GM12878 (cell line): ENCODE results near the gene DFFA. TPM values are rescaled to one million over a fixed set of nuclear protein-coding genes. Genes with fewer than 3 reads are reported as not detected.

Experiments used
- ATAC-seq: fragments of 200-7000 bp; cut with Tn5 transposase; 3 replicates; pipeline ENCODE4 v1.9.1; 2020; ENCODE audit warnings: mild to moderate bottlenecking, moderate library complexity
- BruUV-seq: library from RNA; stranded (reverse); fragments of 400-500 nt; replicated peaks from 2 replicates; lab custom pipeline; 2021; lab: Mats Ljungman, UMichigan
- CTCF ChIA-PET: fragments of 300-600 bp; sonication (Branson Sonifier 250); formaldehyde crosslinking; extraction: SDS; loops from one replicate; lab custom pipeline; 2021; ENCODE audit warnings: inconsistent platforms; lab: Yijun Ruan, JAX
- POLR2A ChIA-PET: fragments of 350-600 bp; formaldehyde crosslinking; extraction: SDS; loops from one replicate; lab custom pipeline; 2021; ENCODE audit warnings: inconsistent platforms; lab: Charles Lee
- RAD21 ChIA-PET: fragments of 300-600 bp; sonication (Branson Sonifier 250); formaldehyde crosslinking; loops from one replicate; lab custom pipeline; 2023; ENCODE audit warnings: antibody characterized with exemption; ENCODE audit not compliant: unreplicated experiment; lab: Charles Lee
- SMC1A ChIA-PET: fragments of 300-600 bp; sonication (Branson Sonifier 250); formaldehyde crosslinking; loops from one replicate; lab custom pipeline; 2023; ENCODE audit not compliant: unreplicated experiment, uncharacterized antibody; lab: Charles Lee
- DNase-seq: peaks from one replicate; pipeline ENCODE4 v3.0.0-alpha.2; 2011; ENCODE audit warnings: low read depth, low spot score
- FAIRE-seq: peaks from 3 replicates; lab custom pipeline; 2011; peaks lifted over from hg19 to GRCh38; lab: Jason Lieb, UNC
- H2AFZ ChIP-seq: 2 replicates; pipeline ENCODE4 v1.6.0; 2011; ENCODE audit warnings: low read depth, low read length, control low read depth; ENCODE audit not compliant: control insufficient read depth
- H3K27ac ChIP-seq: 2 replicates; pipeline ENCODE4 v1.5.1; 2011; ENCODE audit warnings: control low read depth; ENCODE audit not compliant: control insufficient read depth, insufficient read depth
- H3K27me3 ChIP-seq, 2 experiments: replicated peaks in 1 of 2; 2 replicates each; pipeline versions ENCODE4 v1.6.0 to v1.6.1; 2011; ENCODE audit warnings: low read length in 1 of 2; ENCODE audit not compliant: control insufficient read depth in 2 of 2, insufficient read depth in 2 of 2
- H3K36me3 ChIP-seq, 2 experiments: 2 replicates each; pipeline ENCODE4 v1.5.1; 2011; ENCODE audit warnings: low read length in 1 of 2; ENCODE audit not compliant: control insufficient read depth in 2 of 2, insufficient read depth in 2 of 2
- H3K4me1 ChIP-seq: 2 replicates; pipeline ENCODE4 v1.6.1; 2011; ENCODE audit warnings: mild to moderate bottlenecking, low read length, moderate library complexity, mixed read lengths; ENCODE audit not compliant: control insufficient read depth, insufficient read depth
- H3K4me2 ChIP-seq: 2 replicates; pipeline ENCODE4 v1.6.0; 2011; ENCODE audit warnings: control low read depth; ENCODE audit not compliant: control insufficient read depth, insufficient read depth
- H3K4me3 ChIP-seq: fragments of 200-600 bp; sonication (generic); 2 replicates; pipeline ENCODE4 v1.5.1; 2016
- H3K79me2 ChIP-seq: 2 replicates; pipeline ENCODE4 v1.6.0; 2011; ENCODE audit warnings: low read length; ENCODE audit not compliant: control insufficient read depth, insufficient read depth
- H3K9ac ChIP-seq: 2 replicates; pipeline ENCODE4 v1.8.0; 2011; ENCODE audit warnings: low read length, control low read depth, mixed read lengths; ENCODE audit not compliant: control insufficient read depth, insufficient read depth
- H3K9me3 ChIP-seq: replicated peaks from 3 replicates; pipeline ENCODE4 v1.5.1; 2011; ENCODE audit warnings: mild to moderate bottlenecking, low read length; ENCODE audit not compliant: control insufficient read depth, insufficient read depth
- H4K20me1 ChIP-seq: 2 replicates; pipeline ENCODE4 v1.6.0; 2011; ENCODE audit not compliant: control insufficient read depth, insufficient read depth
- ATF2 ChIP-seq: IDR thresholded peaks from 2 replicates; pipeline ENCODE4 v1.6.1; 2012; ENCODE audit warnings: low read length, inconsistent platforms
- BHLHE40 ChIP-seq, 2 experiments: fragments of 450-650 bp in 1 of 2; IDR thresholded peaks; 2 replicates each; pipeline ENCODE4 v1.6.1; 2011 to 2017; ENCODE audit warnings: low read depth in 2 of 2, borderline replicate concordance in 1 of 2, improper control_type of control experiment in 1 of 2, low read length in 1 of 2, mild to moderate bottlenecking in 1 of 2
- CHD4 ChIP-seq: fragments of 200-600 bp; sonication (generic); IDR thresholded peaks from 2 replicates; pipeline ENCODE4 v1.6.1; 2016; ENCODE audit warnings: mild to moderate bottlenecking
- FOS ChIP-seq: IDR thresholded peaks from 3 replicates; pipeline ENCODE4 v1.6.1; 2011; ENCODE audit warnings: borderline replicate concordance; ENCODE audit not compliant: insufficient read length; ENCODE audit errors: extremely low read depth
- NKRF ChIP-seq: fragments of 450-650 bp; conservative IDR thresholded peaks from 2 replicates; pipeline ENCODE4 v1.6.1; 2017; ENCODE audit warnings: mild to moderate bottlenecking, moderate library complexity
- SIN3A ChIP-seq: IDR thresholded peaks from 2 replicates; pipeline ENCODE4 v1.6.1; 2012; ENCODE audit warnings: low read depth, low read length, improper control_type of control experiment
- TCF12 ChIP-seq: IDR thresholded peaks from 2 replicates; pipeline ENCODE4 v1.6.1; 2011; ENCODE audit warnings: low read depth, mild to moderate bottlenecking, low read length
- WRNIP1 ChIP-seq: IDR thresholded peaks from 2 replicates; pipeline ENCODE4 v1.6.1; 2011; ENCODE audit warnings: low read depth, low read length, improper control_type of control experiment, borderline replicate concordance
- ZNF687 ChIP-seq: fragments of 450-650 bp; IDR thresholded peaks from 2 replicates; pipeline ENCODE4 v1.6.1; 2017; ENCODE audit warnings: mild to moderate bottlenecking, moderate library complexity
- WGBS: methylation state at CpG from one replicate; pipeline ENCODE4 v1.1.6; 2016; ENCODE audit warnings: low lambda C conversion rate; ENCODE audit not compliant: insufficient replicate concordance, insufficient coverage; ENCODE audit errors: missing lambda C conversion rate; 5-methylcytosine and 5-hydroxymethylcytosine counted together
- in situ Hi-C: fragments of 300-500 bp; cut with MboI; formaldehyde crosslinking; loops from 9 replicates; pipeline ENCODE4 v1.14.3; 2018; ENCODE audit warnings: mixed read lengths
- intact Hi-C: fragments of 100-400 bp; cut with micrococcal nuclease; formaldehyde crosslinking; loops from one replicate; pipeline ENCODE4 v1.14.2; 2022; ENCODE audit not compliant: unreplicated experiment
- polyA plus RNA-seq, 11 experiments: library from polyadenylated mRNA; depleted of rRNA in 4 of 11; unstranded in 6 of 11; stranded (reverse) in 5 of 11; fragments of >200 nt; fragmentation: Nextera tagmentation in 4 of 11; fragmentation: Illumina TruSeq in 1 of 11; extraction: Ambion mirVana in 4 of 11; extraction: Trizol in 1 of 11; gene quantifications; 1 replicate in 1 of 11; 2 replicates in 10 of 11; pipeline versions ENCODE4 v1.2.1 to v1.2.3, GENCODE V29; 2011 to 2016; ENCODE audit warnings: inconsistent platforms in 2 of 11, missing spikeins in 2 of 11, low read depth in 1 of 11
- total RNA-seq, 4 experiments: library from RNA; depleted of rRNA in 3 of 4; stranded (reverse); fragments of >200 nt in 3 of 4; fragmentation: Illumina TruSeq in 1 of 4; extraction: Trizol in 1 of 4; gene quantifications; 2 replicates each; pipeline versions ENCODE4 v1.2.1 to v1.2.3, GENCODE V29; 2013 to 2021

DFFA gene
- total and polyA plus RNA-seq, 10 of the 15 experiments (the other 5 are each of a cell fraction or from before 2014, with no cell fraction given): 37.4 to 83.8 (median 52.4) TPM

- Histone ChIP-seq H3K4me1 (no peaks in the 10 kb centered on the region; the same call in 1 of the 2 replicates), H4K20me1 (no peaks in the 10 kb centered on the region), H2AFZ (no peak overlapping the region), H3K27me3 (no peaks in the 10 kb centered on the region), H3K27ac (no peak overlapping the region), H3K9me3 (no peaks in the 10 kb centered on the region; the same call in 2 of the 3 replicates), H3K36me3 (peaks cover 10% of the 10 kb centered on the region in 2 experiments; a peak in 3 of 4 replicates), H3K4me2 (no peak overlapping the region), H3K79me2 (no peaks in the 10 kb centered on the region), H3K4me3 (no peak overlapping the region), H3K9ac (no peak overlapping the region)
- CTCF ChIA-PET: no interaction called here
- in situ Hi-C loops (no loop called here), intact Hi-C loops (no loop called here)
- TF ChIP-seq FOS (no peak), SIN3A (no peak), ZNF687 (no peak), CHD4 (no peak), BHLHE40 (IDR thresholded peaks at IDR 0.05; ENCODE audit: borderline replicate concordance in 1 of 2, low read depth in 2 of 2, low read length in 1 of 2) (no peak), ATF2 (no peak), NKRF (no peak), TCF12 (no peak), WRNIP1 (no peak)
- 99% methylated on average over 3 of the region's 3 CpGs for WGBS
- ATAC-seq: no peak
- POLR2A ChIA-PET: no interaction called here
- RAD21 ChIA-PET: no interaction called here
- no peak for DNase-seq
- FAIRE-seq: no peak
- BruUV-seq: no TSS peak
- SMC1A ChIA-PET: interaction anchor here (1.3 kb wide), 1 partner anchor 35 kb away, joined by 3 read pairs; no protein-coding TSS in a partner anchor
Measured at GRCh38 chr1:10459184-10459583, 13.1 kb downstream of the DFFA start.
